ENCODE data around the gene PPEF1. TPM values are rescaled to one million over a fixed set of nuclear protein-coding genes. Genes with fewer than 3 reads are reported as not detected.

The PPEF1 gene
- polyA plus RNA-seq, result under 1 TPM in 1 of 3 donors, not detected in 2; 0.34 TPM

GRCh38 chrX:18707426-18708049 is at the start of gene PPEF1:
PPEF1 (plus strand) TSS chrX:18707645; CDS start chrX:18707781, 136 bp downstream.
- H3K4me3 Mint-ChIP-seq, result no peak within 1 kb of the TSS
- H3K4me1 Mint-ChIP-seq, result no peaks in the 10 kb centered on the region
- H3K27me3 Mint-ChIP-seq (ENCODE audit: low read depth in 3 of 3), result peaks cover 3 to 4% (median 4%) of the 10 kb centered on the region in 3 donors
- H3K36me3 Mint-ChIP-seq, result no peaks in the 10 kb centered on the region
- no peak within 1 kb of the TSS for H3K27ac Mint-ChIP-seq
- no peak for DNase-seq
- H3K9me3 Mint-ChIP-seq, result no peaks in the 10 kb centered on the region

GRCh38 chrX:18661273-18661672 is 46.2 kb upstream of the PPEF1 start:
- Mint-ChIP-seq H3K27me3 (ENCODE audit: low read depth in 3 of 3) (peaks cover 0 to 8% (median 3%) of the 10 kb centered on the region in 3 donors), H3K9me3 (no peaks in the 10 kb centered on the region), H3K4me3 (no peak overlapping the region), H3K27ac (no peak overlapping the region), H3K36me3 (no peaks in the 10 kb centered on the region), H3K4me1 (no peaks in the 10 kb centered on the region)
- DNase-seq, result no peak

- Mint-ChIP-seq H3K27me3 (ENCODE audit: low read depth in 3 of 3) (peaks cover 0 to 7% (median 3%) of the 10 kb centered on the region in 3 donors), H3K4me1 (peaks cover 8% of the 10 kb centered on the region in 2 donors), H3K27ac (no peak overlapping the region), H3K9me3 (no peaks in the 10 kb centered on the region), H3K36me3 (no peaks in the 10 kb centered on the region), H3K4me3 (no peak overlapping the region)
- DNase-seq, result no peak
Measured at GRCh38 chrX:18664947-18665346, 42.5 kb upstream of the PPEF1 start.

- DNase-seq, result no peak
- Mint-ChIP-seq H3K4me3 (no peak overlapping the region), H3K9me3 (no peaks in the 10 kb centered on the region), H3K27me3 (ENCODE audit: low read depth in 3 of 3) (peaks cover 0 to 5% (median 2%) of the 10 kb centered on the region in 3 donors), H3K36me3 (no peaks in the 10 kb centered on the region), H3K4me1 (peaks cover 8% of the 10 kb centered on the region in 2 donors), H3K27ac (no peak overlapping the region)
Measured at GRCh38 chrX:18666614-18667013, 40.8 kb upstream of the PPEF1 start.

- H3K27ac Mint-ChIP-seq, result no peak overlapping the region
- H3K36me3 Mint-ChIP-seq, result no peaks in the 10 kb centered on the region
- peak overlapping the region in 2 of 5 donors; percentile 23 to 57 for H3K4me3 Mint-ChIP-seq
- H3K4me1 Mint-ChIP-seq, result peaks cover 8% of the 10 kb centered on the region in 2 donors
- peaks cover 0 to 6% (median 0%) of the 10 kb centered on the region in 3 donors for H3K27me3 Mint-ChIP-seq (ENCODE audit: low read depth in 3 of 3)
- H3K9me3 Mint-ChIP-seq, result no peaks in the 10 kb centered on the region
- no peak for DNase-seq
Measured at GRCh38 chrX:18668071-18668835, 39.2 kb upstream of the PPEF1 start.

- Mint-ChIP-seq H3K27me3 (ENCODE audit: low read depth in 3 of 3) (peaks cover 11 to 17% (median 13%) of the 10 kb centered on the region in 3 donors), H3K36me3 (no peaks in the 10 kb centered on the region), H3K4me1 (peaks cover 6 to 18% of the 10 kb centered on the region in 2 donors), H3K9me3 (no peaks in the 10 kb centered on the region), H3K27ac (no peak within 1 kb of the TSS), H3K4me3 (peak within 1 kb of the TSS in 1 of 5 donors; percentile 31)
- DNase-seq, result no peak
Measured at GRCh38 chrX:18672008-18672407, 35.4 kb upstream of the PPEF1 start, which contains the start of gene RS1. RS1 (minus strand) TSS chrX:18672108; CDS start chrX:18672068, 40 bp downstream.

GRCh38 chrX:18674417-18674787 is 33.0 kb upstream of the PPEF1 start:
- Mint-ChIP-seq H3K4me3 (peak overlapping the region; percentile 79 to 84 (median 84)), H3K27me3 (ENCODE audit: low read depth in 3 of 3) (peaks cover 11 to 19% (median 13%) of the 10 kb centered on the region in 3 donors), H3K4me1 (peaks cover 15 to 19% of the 10 kb centered on the region in 2 donors), H3K9me3 (no peaks in the 10 kb centered on the region), H3K27ac (peak overlapping the region; percentile 46 to 85 (median 67)), H3K36me3 (no peaks in the 10 kb centered on the region)
- no peak for DNase-seq

GRCh38 chrX:18674788-18675735 is 32.4 kb upstream of the PPEF1 start:
- Mint-ChIP-seq H3K27ac (peak overlapping the region; percentile 22 to 85 (median 67)), H3K4me1 (peaks cover 15 to 19% of the 10 kb centered on the region in 2 donors), H3K9me3 (no peaks in the 10 kb centered on the region), H3K4me3 (peak overlapping the region; percentile 79 to 84 (median 84)), H3K36me3 (no peaks in the 10 kb centered on the region), H3K27me3 (ENCODE audit: low read depth in 3 of 3) (peaks cover 11 to 19% (median 15%) of the 10 kb centered on the region in 3 donors)
- peak; percentile 85 to 88 (median 86) for DNase-seq

- Mint-ChIP-seq H3K9me3 (no peaks in the 10 kb centered on the region), H3K4me1 (peaks cover 15 to 19% of the 10 kb centered on the region in 2 donors), H3K36me3 (no peaks in the 10 kb centered on the region), H3K27me3 (ENCODE audit: low read depth in 3 of 3) (peaks cover 11 to 17% (median 15%) of the 10 kb centered on the region in 3 donors), H3K4me3 (peak overlapping the region; percentile 33 to 84 (median 69)), H3K27ac (peak overlapping the region in 5 of 6 donors; percentile 25 to 82 (median 74))
- no peak for DNase-seq
Measured at GRCh38 chrX:18676050-18676449, 31.4 kb upstream of the PPEF1 start.

GRCh38 chrX:18676470-18676869 is 31.0 kb upstream of the PPEF1 start:
- H3K27ac Mint-ChIP-seq, result peak overlapping the region in 3 of 6 donors; percentile 25 to 82 (median 40)
- H3K9me3 Mint-ChIP-seq, result no peaks in the 10 kb centered on the region
- H3K4me3 Mint-ChIP-seq, result peak overlapping the region in 3 of 5 donors; percentile 59 to 84 (median 83)
- H3K36me3 Mint-ChIP-seq, result no peaks in the 10 kb centered on the region
- peaks cover 11 to 17% (median 15%) of the 10 kb centered on the region in 3 donors for H3K27me3 Mint-ChIP-seq (ENCODE audit: low read depth in 3 of 3)
- peaks cover 15 to 19% of the 10 kb centered on the region in 2 donors for H3K4me1 Mint-ChIP-seq
- DNase-seq, result no peak

GRCh38 chrX:18677161-18677869 is 30.1 kb upstream of the PPEF1 start:
- peak in 1 of 3 donors; percentile 6 for DNase-seq
- H3K27me3 Mint-ChIP-seq (ENCODE audit: low read depth in 3 of 3), result peaks cover 11 to 17% (median 15%) of the 10 kb centered on the region in 3 donors
- peak overlapping the region; percentile 2 to 67 (median 33) for H3K4me3 Mint-ChIP-seq
- no peaks in the 10 kb centered on the region for H3K36me3 Mint-ChIP-seq
- H3K4me1 Mint-ChIP-seq, result peaks cover 15 to 19% of the 10 kb centered on the region in 2 donors
- peak overlapping the region in 3 of 6 donors; percentile 1 to 65 (median 28) for H3K27ac Mint-ChIP-seq
- H3K9me3 Mint-ChIP-seq, result no peaks in the 10 kb centered on the region

GRCh38 chrX:18681996-18682395 is 25.4 kb upstream of the PPEF1 start:
- DNase-seq, result no peak
- no peak overlapping the region for H3K27ac Mint-ChIP-seq
- no peaks in the 10 kb centered on the region for H3K36me3 Mint-ChIP-seq
- H3K4me3 Mint-ChIP-seq, result no peak overlapping the region
- peaks cover 9 to 13% of the 10 kb centered on the region in 2 donors for H3K4me1 Mint-ChIP-seq
- H3K27me3 Mint-ChIP-seq (ENCODE audit: low read depth in 3 of 3), result peaks cover 0 to 2% (median 2%) of the 10 kb centered on the region in 3 donors
- H3K9me3 Mint-ChIP-seq, result no peaks in the 10 kb centered on the region

GRCh38 chrX:18682979-18683387 is 24.5 kb upstream of the PPEF1 start:
- Mint-ChIP-seq H3K9me3 (no peaks in the 10 kb centered on the region), H3K4me1 (peaks cover 0 to 7% of the 10 kb centered on the region in 2 donors), H3K27ac (no peak overlapping the region)

More at GRCh38 chrX:18682979-18683387, 24.5 kb upstream of the PPEF1 start:
- Mint-ChIP-seq H3K36me3 (no peaks in the 10 kb centered on the region), H3K27me3 (ENCODE audit: low read depth in 3 of 3) (peaks cover 0 to 2% (median 2%) of the 10 kb centered on the region in 3 donors), H3K4me3 (no peak overlapping the region)
- DNase-seq, result no peak
